ENCODE measurements around the gene MKRN3.
"Not testable (repeated sequence)": the region's sequence is repeated elsewhere in the genome, so short reads cannot be mapped to it uniquely, and the experiment has no call there.

The MKRN3 gene

DNA sequence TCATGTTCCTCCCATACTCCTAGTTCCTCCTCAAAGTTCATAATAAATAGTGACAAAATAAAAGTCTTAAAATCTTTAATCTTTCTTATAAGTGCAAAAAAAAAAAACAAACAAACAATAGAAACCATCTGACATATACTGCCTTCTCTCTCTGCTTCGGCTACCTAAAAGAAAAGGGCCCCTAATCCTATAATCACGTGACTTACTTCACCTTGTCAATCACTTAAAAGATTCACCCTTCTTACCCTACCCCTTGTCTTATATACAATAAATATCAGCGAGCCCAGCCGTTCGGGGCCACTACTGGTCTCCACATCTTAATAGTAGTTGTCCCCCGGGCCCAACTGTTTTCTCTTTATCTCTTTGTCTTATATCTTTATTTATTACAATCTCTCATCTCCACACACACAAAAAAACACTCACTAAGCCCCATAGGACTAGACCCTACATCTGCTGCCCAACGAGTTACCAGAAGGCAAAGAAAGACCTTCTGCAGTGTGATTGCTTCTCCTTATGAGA, 28.8 kb downstream of the MKRN3 start:
- no peak for FAIRE-seq

- FAIRE-seq = no peak
These were observed 29.9 kb downstream of the MKRN3 start for GRCh38 chr15:23595368-23595767.

- no peak for FAIRE-seq
These were observed 31.3 kb downstream of the MKRN3 start for GRCh38 chr15:23596736-23597135.

DNA sequence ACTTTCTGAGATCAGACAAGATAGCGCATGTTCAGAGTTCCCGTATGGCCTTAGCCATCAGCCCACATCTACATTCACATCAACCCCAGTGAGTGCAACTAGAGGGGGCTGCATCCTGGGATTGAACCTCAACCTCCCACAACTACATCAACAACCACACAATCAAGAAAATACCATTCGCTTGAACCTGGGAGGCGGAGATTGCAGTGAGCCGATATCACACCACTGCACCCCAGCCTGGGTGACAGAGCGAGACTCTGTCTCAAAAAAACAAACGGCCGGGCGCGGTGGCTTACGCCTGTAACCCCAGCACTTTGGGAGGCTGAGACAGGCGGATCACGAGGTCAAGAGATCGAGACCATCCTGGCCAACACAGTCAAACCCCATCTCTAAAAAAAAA, 31.8 kb downstream of the MKRN3 start:
- FAIRE-seq = not testable (repeated sequence)

- FAIRE-seq = no peak
These were observed 33.6 kb downstream of the MKRN3 start for GRCh38 chr15:23599053-23599452.

DNA sequence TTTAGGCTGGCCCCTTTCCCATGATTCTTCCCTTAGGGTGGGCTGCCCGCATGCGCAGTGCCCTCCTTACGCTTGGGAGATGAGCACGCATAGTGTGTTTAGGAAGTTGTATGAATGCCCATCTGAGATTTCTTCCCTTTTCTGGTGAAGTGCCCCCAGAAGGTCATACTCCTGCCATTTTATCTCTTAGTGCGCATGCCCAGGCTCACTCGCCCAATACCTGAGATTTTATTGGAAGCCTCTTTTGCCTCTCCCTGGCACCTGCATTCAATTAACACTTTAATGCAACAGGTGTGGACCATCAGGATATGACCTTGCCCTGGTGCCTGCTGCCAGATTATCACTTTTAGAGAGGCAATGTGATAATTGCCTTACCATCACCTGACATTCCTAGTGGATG, 36.6 kb downstream of the MKRN3 start:
- no peak for FAIRE-seq

DNA sequence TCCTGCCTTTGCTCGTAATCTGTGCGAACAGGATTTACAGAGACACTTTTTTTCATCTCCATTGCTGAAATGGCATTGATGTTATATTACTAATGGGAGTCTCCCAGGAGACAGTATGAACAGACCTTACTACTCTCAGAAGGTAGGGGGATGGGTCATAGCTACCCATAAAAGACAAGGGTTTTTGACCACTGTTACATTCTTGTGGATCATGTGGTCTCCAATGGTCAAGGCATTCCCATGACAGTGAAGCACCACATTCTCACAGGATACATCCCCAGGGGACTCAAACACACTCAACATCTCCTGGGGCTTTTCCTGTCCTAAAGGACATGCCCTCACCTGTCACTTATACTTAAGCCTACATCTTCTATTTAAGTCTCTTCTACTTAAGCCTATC, 40.8 kb downstream of the MKRN3 start:
- no peak for FAIRE-seq

GRCh38 chr15:23616536-23616935, 51.1 kb downstream of the MKRN3 start:
- no peak for FAIRE-seq
